NCI-H82 treated with DMSO at 0.1 percent for 48 hours (cell line): ENCODE data around the gene ABHD11.
"Not testable (repeated sequence)": the region's sequence is repeated elsewhere in the genome, so short reads cannot be mapped to it uniquely, and the experiment has no call there.

Source experiments
- DNase-seq: peaks from one replicate; lab custom pipeline; 2025; ENCODE audit not compliant: unreplicated experiment; lab: John Stamatoyannopoulos, UW

ABHD11 gene

GRCh38 chr7:73738612-73739386 is at the start of gene ABHD11:
ABHD11 (minus strand) TSS chr7:73738802; CDS start chr7:73738770, 32 bp downstream.
- DNase-seq = peak; percentile 88

- DNase-seq = not testable (repeated sequence)
Observed at GRCh38 chr7:73787786-73788048, 49.1 kb upstream of the ABHD11 start.

- no peak for DNase-seq
Observed at GRCh38 chr7:73786588-73786987, 48.0 kb upstream of the ABHD11 start.

- no peak for DNase-seq
Observed at GRCh38 chr7:73779517-73779916, 40.9 kb upstream of the ABHD11 start.

- no peak for DNase-seq
Observed at GRCh38 chr7:73778801-73779389, 40.3 kb upstream of the ABHD11 start.

GRCh38 chr7:73774923-73775322 is 36.3 kb upstream of the ABHD11 start:
- no peak for DNase-seq

- no peak for DNase-seq
Observed at GRCh38 chr7:73773700-73774517, 35.3 kb upstream of the ABHD11 start.

GRCh38 chr7:73770860-73771670 is 32.5 kb upstream of the ABHD11 start:
- DNase-seq = no peak

- no peak for DNase-seq
Observed at GRCh38 chr7:73770002-73770859, 31.6 kb upstream of the ABHD11 start, which contains the start of gene CLDN3. CLDN3 (minus strand) TSS chr7:73770270; CDS start chr7:73770049, 221 bp downstream.

- no peak for DNase-seq
Observed at GRCh38 chr7:73769481-73770001, 30.9 kb upstream of the ABHD11 start.

GRCh38 chr7:73768641-73769480 is 30.3 kb upstream of the ABHD11 start:
- DNase-seq = no peak

- no peak for DNase-seq
Observed at GRCh38 chr7:73766556-73767229, 28.1 kb upstream of the ABHD11 start.

GRCh38 chr7:73762659-73762999 is 24.0 kb upstream of the ABHD11 start:
- no peak for DNase-seq

- DNase-seq = peak; percentile 22
Observed at GRCh38 chr7:73761854-73762658, 23.5 kb upstream of the ABHD11 start.

GRCh38 chr7:73758581-73759138 is 20.1 kb upstream of the ABHD11 start:
- no peak for DNase-seq

GRCh38 chr7:73749931-73750776 is 11.6 kb upstream of the ABHD11 start:
- no peak for DNase-seq

GRCh38 chr7:73746378-73746777 is 7.8 kb upstream of the ABHD11 start:
- DNase-seq = no peak
